ENCODE results near the gene POLRMT. TPM values are rescaled to one million over a fixed set of nuclear protein-coding genes. Genes with fewer than 3 reads are reported as not detected.

POLRMT gene
- total and polyA plus RNA-seq, 7 donors, result 61.7 to 99.8 (median 78.8) TPM

DNA sequence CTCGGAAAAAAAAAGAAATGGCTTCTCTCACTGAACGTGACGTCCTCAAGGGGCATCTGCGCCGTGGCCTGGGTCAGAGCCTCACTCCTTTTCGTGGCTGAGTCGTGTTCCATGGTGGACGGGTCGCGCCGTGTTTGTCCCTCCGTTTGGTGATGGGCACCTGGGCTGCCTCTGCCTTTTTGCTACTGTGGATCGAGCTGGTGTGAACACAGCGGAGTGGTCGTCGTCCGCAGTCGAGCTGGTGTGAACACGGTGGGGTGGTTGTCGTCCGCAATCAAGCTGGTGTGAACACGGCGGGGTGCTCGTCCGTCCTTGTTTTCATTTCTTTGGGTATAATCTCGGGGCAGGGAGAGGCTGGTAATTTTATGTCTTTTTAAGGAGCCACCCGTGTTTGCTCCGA is 32.0 kb downstream of the POLRMT start:
- DNase-seq, result no peak
- no peak overlapping the region for H3K4me3 ChIP-seq
- TF ChIP-seq CTCF (IDR thresholded peaks at IDR 0.05), result no peak
- WGBS, 3 donors, result 81 to 89% (median 87%) methylated on average over 28 of the region's 28 CpGs
- H3K9me3 ChIP-seq, result no peaks in the 10 kb centered on the region
- peaks cover 0 to 6% (median 5%) of the 10 kb centered on the region in 3 donors for H3K27me3 ChIP-seq (ENCODE audit: insufficient read depth in 3 of 3, low read length in 2 of 3)
- H3K27ac ChIP-seq, result no peak overlapping the region
- H3K4me1 ChIP-seq, result no peaks in the 10 kb centered on the region
- no peaks in the 10 kb centered on the region for H3K36me3 ChIP-seq (ENCODE audit: insufficient read depth in 1 of 2, low read depth in 1 of 2)
- no peak for ATAC-seq
- intact Hi-C loops (cut with DNase I), result no loop called here

DNA sequence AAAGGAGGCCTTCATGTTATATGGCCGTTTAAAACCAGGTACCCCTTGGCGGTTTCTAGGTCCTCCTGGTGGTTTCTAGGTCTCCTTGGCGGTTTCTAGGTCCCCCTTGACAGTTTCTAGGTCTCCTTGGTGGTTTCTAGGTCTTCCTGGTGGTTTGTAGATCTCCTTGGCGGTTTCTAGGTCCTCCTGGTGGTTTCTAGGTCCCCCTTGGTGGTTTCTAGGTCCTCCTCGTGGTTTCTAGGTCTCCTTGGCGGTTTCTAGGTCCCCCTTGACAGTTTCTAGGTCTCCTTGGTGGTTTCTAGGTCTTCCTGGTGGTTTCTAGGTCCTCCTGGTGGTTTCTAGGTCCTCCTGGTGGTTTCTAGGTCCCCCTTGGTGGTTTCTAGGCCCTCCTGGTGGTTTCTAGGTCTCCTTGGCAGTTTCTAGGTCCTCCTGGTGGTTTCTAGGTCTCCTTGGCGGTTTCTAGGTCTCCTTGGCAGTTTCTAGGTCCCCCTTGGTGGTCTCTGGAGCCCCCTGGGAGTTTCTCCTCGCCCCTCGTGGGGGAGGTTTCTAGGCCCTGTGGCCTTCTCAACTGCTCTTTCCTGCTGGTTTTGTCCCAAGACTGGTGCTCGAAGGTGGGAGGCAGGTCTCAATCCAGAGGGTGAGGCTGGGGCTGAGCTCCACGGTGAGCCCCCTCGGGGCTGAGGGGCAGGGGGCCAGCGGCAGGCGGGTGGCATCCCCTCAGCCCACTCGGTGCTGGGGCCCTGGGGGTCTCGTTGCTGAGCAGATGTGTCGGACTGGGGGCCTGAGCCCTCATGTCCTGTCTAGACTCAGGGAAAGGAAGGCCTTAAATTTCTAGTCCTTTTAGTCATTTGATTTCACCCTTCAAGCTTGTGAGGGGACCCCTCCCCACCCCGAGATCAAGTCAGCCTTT is 35.7 kb downstream of the POLRMT start:
- H3K4me3 ChIP-seq, result no peak overlapping the region
- H3K27me3 ChIP-seq (ENCODE audit: insufficient read depth in 3 of 3, low read length in 2 of 3), result peaks cover 0 to 23% (median 6%) of the 10 kb centered on the region in 3 donors
- intact Hi-C loops (cut with DNase I), result loop anchor here in 1 of 2 donors (2.0 kb wide), 1 partner anchor 69 kb away; no protein-coding TSS in a partner anchor
- H3K9me3 ChIP-seq, result no peaks in the 10 kb centered on the region
- TF ChIP-seq CTCF (IDR thresholded peaks at IDR 0.05), result no peak
- no peaks in the 10 kb centered on the region for H3K36me3 ChIP-seq (ENCODE audit: insufficient read depth in 1 of 2, low read depth in 1 of 2)
- no peak for ATAC-seq
- H3K4me1 ChIP-seq, result no peaks in the 10 kb centered on the region
- no peak overlapping the region for H3K27ac ChIP-seq
- WGBS, 3 donors, result 69 to 75% (median 71%) methylated on average over 18 of the region's 18 CpGs
- DNase-seq, result no peak

DNA sequence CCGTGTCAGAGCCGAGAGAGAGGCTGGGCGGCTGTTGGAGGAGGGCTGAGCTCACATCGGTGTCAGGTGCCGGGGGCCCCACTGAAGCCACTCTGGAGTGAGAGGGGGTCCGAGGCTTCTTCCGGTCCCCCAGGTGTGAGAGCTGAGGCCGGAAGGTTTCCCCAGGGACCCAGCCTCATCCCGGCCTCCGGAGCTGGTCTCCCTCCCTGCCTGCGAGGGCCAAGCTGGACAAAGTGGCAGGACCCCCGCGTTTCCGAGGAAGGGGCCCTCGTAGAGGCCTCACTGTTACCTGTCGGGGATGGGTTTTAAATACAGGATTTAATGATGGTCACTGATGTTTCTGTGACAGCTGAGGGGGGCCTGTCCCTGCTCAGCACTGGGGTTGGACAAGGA is 37.1 kb downstream of the POLRMT start:
- peaks cover 0 to 35% (median 10%) of the 10 kb centered on the region in 3 donors for H3K27me3 ChIP-seq (ENCODE audit: insufficient read depth in 3 of 3, low read length in 2 of 3)
- intact Hi-C loops (cut with DNase I), result loop anchor here in 1 of 2 donors (2.0 kb wide), 1 partner anchor 71 kb away; no protein-coding TSS in a partner anchor
- 69% methylated on average over 16 of the region's 16 CpGs for whole genome bisulfite sequencing, 3 donors
- no peaks in the 10 kb centered on the region for H3K4me1 ChIP-seq
- H3K36me3 ChIP-seq (ENCODE audit: insufficient read depth in 1 of 2, low read depth in 1 of 2), result no peaks in the 10 kb centered on the region
- ATAC-seq, result no peak
- no peak overlapping the region for H3K4me3 ChIP-seq
- H3K27ac ChIP-seq, result no peak overlapping the region
- H3K9me3 ChIP-seq, result no peaks in the 10 kb centered on the region
- no peak for TF ChIP-seq CTCF (IDR thresholded peaks at IDR 0.05)
- no peak for DNase-seq

DNA sequence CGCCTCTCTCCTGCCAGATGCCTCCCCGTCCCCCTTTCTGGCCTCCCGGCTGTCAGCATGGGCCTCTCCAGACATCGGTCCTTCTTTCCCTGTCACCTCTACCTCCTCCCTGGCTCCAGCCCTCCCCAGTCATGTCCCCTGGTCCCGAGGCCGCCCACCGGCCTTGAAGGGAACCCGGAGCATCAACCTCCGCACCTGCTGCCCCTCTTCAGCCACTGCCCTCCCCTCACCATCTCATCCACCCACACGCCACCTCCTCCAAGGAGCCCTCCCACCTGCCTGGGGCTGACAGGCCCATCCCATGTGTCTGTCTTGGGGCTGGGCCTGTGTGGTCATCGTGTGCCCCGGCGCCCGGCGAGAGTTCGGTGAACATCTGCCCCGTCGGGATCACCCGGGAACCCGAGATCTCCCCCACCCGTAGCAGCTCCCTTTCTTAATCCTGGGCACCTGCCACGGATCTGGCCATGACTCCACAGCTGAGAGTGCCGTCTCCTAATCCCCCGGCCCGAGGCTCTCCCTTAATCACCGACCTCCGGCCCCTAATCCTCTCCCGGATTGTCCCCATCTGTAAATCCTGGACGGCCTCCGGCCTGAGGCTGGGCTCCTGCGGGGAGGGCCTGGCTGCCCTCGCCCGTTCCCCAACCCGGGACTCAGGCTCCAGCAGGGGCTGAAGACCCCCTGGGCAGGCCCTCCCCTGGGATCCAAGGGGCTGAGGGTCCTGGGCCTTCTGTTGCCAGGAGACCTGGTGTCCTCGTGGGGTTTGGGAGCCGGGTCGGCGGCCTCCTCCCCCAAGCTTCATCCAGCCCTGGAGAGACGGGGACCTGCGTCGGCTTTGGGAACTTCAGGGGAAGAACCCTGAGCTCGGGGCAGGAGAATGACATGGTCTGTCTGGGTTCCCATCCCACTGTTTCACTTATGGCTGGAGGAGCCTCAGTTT is 37.7 kb downstream of the POLRMT start:
- 37 to 42% (median 38%) methylated on average over 42 of the region's 42 CpGs for WGBS, 3 donors
- intact Hi-C loops (cut with DNase I), result loop anchor here in 1 of 2 donors (2.0 kb wide), 1 partner anchor 71 kb away; no protein-coding TSS in a partner anchor
- no peak for DNase-seq
- H3K9me3 ChIP-seq, result no peaks in the 10 kb centered on the region
- no peak overlapping the region for H3K27ac ChIP-seq
- H3K36me3 ChIP-seq (ENCODE audit: insufficient read depth in 1 of 2, low read depth in 1 of 2), result no peaks in the 10 kb centered on the region
- no peak for TF ChIP-seq CTCF (IDR thresholded peaks at IDR 0.05)
- ATAC-seq, result no peak
- H3K27me3 ChIP-seq (ENCODE audit: insufficient read depth in 3 of 3, low read length in 2 of 3), result peaks cover 0 to 42% (median 13%) of the 10 kb centered on the region in 3 donors
- no peaks in the 10 kb centered on the region for H3K4me1 ChIP-seq
- no peak overlapping the region for H3K4me3 ChIP-seq

All from psoas muscle (tissue), 8 donors.